Fibroblast of skin of left quadriceps (primary cell): ENCODE results near the gene SPG11.
A peak's percentile ranks its signal among the peaks of the same experiment; 100 is the strongest.
"Not testable (repeated sequence)": the region's sequence is repeated elsewhere in the genome, so short reads cannot be mapped to it uniquely, and the experiment has no call there.

Experiments used
- DNase-seq, 2 experiments: peaks; one replicate each; pipeline ENCODE4 v3.0.0-alpha.2; 2013; ENCODE audit warnings: low read depth in 2 of 2

The SPG11 gene

DNA sequence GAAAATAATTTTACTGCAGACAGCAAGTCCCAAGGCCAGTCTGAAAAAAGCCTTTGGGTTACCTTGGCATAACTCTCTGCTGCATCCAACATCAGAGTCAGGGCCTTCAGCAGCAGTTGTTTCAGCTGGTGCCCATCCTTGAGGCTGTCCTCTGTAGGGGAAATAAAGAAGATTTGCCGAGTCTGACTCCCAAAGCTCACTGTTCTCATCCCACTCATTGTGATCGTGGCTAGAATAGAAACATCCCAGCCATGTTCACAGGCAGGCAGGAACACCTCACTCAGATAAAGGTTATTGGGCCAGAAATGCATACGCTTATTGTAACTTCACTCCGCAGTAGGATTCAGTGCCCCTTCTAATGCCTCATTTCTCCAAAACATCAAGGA is 97.3 kb downstream of the SPG11 start:
- DNase-seq = no peak

GRCh38 chr15:44565387-44566154 is 97.9 kb downstream of the SPG11 start:
- DNase-seq = no peak

- not testable (repeated sequence) for DNase-seq
Observed at GRCh38 chr15:44560926-44561325, 102.5 kb downstream of the SPG11 start.

DNA sequence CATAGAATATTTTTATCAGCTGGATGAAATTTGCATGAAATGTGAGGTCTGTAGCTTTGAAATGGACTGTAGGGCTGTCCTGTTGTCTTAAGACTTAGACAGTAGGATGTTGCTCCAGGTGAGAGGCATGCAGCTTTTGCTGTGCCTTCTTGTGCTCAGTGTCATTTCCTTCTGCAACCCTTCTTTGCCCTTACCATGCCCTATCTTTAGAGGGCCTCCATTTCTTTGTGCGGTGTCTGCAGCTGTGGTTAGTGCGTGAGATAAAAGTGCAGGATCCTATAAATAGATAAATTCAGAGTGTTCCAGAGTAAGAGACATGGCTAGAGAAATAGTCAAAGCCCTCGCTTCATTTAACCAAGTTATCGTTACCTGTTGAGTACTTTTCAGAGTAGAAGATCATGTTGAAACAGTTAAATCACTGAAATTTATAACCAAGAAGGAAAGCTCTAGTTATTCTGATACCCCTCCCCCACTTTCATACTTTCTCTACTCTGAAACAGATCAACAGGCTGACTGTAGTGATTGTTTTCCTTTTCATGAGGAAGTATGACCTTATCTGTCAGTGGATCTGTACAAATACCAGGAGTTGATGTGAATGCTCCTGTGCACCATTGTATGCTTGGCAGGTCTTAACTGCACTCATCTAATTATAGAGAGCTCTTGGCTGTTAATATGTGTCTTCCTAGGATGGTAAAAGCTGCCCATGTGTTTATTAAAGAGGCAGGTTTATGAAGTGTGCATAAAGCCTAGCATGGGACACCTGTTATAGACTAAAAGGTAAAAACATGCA is 108.3 kb downstream of the SPG11 start:
- no peak for DNase-seq

- DNase-seq = no peak
Observed at GRCh38 chr15:44550734-44551133, 112.7 kb downstream of the SPG11 start.

DNA sequence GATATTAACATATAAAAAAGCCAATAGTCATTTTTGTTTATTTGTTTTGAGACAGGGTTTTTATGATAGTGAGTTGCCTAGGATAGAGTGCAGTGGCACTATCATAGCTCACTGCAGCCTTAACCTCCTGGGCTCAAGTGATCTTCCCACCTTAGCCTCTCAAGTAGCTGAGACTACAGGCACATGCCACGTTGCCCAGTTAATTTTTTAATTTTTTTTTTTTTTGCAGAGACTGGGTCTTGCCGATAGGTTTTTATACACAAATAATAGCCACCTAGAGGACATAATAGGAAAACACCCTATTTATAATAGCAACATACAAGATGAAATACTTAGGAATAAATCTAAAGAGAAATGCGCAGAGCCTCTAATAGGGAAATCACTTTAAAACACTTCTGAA is 113.2 kb downstream of the SPG11 start:
- peak; percentile 12 to 28 for DNase-seq

- DNase-seq = not testable (repeated sequence)
Observed at GRCh38 chr15:44549152-44549551, 114.3 kb downstream of the SPG11 start.

DNA sequence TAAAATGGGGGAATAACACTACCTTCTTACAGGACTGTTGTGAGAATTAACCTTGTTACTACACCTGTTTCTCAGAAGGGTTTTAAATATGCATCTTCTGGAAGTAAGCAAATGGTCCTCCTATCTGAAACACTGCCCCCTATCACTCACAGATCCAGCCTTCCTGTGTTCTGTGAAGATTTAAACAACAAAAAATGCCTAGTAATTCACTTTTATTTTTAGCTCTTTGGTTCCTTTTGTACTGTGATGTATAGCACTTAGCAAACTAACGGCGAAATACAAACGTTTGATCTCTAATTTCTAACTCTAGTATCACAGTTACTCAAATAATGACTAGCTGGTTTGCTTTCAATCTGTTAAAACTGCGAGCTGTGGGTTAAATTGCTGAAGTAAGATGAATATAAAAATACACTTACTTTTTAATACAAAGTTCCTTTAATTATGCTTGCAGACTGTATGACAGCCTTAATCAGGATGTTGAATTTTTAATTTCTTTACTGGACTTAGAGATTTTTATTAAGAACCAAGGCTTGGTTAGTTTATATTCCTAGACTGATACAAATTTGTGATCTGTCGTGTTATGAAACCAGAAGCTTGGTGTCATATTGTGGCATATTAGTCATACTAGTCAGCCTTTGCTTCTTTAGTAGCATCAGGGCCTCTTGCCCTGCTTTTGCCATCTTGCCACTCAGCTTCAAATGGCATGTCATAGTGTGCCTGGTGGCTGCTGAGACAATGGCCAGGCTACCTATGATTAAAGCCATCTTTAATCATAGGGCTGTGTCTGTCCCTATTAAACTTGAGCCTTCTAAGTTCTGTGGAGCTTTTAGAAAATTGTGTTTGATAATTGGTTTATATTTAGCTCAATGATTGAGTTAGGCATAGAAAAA is 117.3 kb downstream of the SPG11 start:
- no peak for DNase-seq

GRCh38 chr15:44544745-44545144 is 118.7 kb downstream of the SPG11 start:
- DNase-seq = not testable (repeated sequence)

DNA sequence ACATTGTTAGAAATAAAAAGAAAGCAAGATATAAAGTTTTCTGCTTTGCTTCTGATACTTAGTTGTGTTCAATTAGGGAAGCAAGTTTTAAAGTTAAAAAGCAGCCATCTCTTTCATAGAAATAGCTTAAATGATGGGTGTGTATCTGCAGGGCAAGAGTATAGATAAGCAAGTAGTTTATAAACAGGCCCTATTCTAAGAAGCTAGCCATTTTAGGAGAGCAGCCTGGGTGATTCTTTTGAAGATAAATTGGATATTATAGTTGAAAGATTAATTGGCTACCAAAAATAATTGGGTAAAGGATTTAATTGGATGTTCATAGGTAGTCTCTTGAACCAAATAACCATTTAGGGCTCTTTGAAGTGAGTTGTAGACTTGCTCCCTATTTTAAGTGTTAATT is 120.9 kb downstream of the SPG11 start:
- no peak for DNase-seq

- DNase-seq = peak; percentile 77 to 80
Observed at GRCh38 chr15:44541282-44541958, 122.0 kb downstream of the SPG11 start.

DNA sequence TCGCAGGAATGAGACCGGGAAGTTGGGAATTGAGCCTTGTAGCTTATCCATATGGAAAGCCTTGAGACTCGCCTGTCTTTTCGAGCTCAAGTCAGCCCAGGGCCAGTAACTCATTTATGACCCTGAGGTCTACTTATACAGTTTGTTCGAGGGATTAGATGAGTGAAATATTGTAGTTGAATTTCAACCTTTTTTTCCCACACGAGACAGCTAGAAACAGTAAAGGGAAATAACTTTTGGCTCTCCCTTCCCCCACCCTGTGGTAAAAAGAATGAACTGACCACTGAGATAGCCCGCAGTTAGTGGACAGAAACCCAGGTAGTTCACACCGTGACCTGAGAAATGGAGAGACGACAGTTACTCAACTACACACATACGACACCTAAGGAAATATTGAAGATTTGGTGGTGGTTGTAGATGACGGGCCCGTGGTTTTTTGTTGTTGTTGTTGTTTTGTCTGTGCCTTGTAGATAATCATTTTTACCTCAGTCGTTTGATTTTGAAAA is 125.7 kb downstream of the SPG11 start:
- no peak for DNase-seq

DNA sequence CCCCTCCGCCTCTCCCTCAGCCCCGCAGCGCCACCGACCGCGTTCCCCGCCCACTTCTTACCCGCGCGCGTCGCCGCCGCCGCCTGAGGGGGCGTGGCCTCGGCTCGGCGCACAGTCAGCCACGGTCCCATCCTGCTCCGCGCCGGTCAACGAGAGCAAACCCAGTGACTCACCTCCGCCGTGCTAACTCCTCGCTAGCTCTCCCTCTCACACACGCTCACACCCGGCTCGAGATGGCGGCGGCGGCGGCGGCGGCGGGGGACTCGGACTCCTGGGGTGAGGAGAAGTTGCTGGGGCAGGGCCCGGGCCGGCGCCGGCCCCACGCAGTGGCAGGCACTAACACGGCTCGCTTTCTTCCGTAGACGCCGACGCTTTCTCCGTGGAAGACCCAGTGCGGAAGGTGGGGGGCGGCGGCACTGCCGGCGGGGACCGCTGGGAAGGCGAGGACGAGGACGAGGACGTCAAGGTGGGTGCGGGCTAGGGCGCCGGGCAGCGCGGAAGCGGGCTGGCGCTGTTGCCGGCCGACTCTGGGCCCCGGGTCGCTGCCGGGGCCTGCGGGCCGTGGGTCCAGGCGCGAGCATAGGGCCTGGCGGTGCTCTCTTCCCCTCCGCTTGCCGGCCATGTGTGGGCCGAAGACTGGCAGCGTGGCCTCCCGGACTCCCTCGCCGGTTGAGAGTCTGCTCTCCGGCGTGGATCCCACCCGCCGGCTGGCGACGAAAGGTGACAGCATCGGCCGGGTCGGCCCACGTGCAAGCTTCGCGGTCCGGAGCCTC is 126.3 kb downstream of the SPG11 start, which contains the start of gene EIF3J:
Gene EIF3J (plus strand): TSS at position 186 of the 773 bp plus-strand sequence. CDS start 48 bp downstream, at position 234.
- DNase-seq = peak; percentile 93 to 94

DNA sequence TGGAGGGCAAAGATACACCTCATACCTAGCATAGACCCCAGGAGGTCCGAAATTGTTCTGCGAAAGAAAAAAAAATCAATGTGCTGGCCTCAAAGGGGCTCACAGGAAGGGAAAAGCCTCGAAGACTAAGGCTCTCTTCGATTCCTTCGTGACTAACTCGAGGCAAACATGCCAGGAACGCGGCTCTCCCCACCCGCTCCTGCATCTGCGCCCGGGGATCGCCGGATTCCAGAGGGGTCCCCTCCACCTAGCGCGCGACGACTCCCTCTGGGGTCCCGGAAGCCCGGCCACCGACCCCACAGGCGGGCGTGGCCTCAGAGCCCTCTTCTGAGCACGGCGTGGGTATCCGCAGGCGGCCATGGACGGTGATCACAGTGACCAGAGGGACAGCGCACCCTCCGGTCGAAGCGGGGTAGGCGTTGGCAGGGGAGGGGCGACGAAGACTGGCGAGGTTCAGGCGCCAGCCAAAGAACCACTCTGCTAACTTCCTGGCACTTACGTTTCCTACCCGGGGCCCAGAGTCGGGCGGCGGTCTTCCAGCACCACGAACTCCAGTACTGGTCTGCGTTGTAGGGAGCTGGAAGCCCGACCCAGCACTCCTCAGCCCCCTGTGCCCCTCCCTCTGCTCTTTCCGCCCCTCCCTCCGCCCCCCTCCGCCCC is 127.0 kb downstream of the SPG11 start:
- peak in 1 of 2 experiments; percentile 46 for DNase-seq

GRCh38 chr15:44535523-44536301 is 127.8 kb downstream of the SPG11 start:
- DNase-seq = no peak

GRCh38 chr15:44535092-44535491 is 128.4 kb downstream of the SPG11 start:
- no peak for DNase-seq

GRCh38 chr15:44532689-44533088 is 130.8 kb downstream of the SPG11 start:
- no peak for DNase-seq

- not testable (repeated sequence) for DNase-seq
Observed at GRCh38 chr15:44532275-44532674, 131.2 kb downstream of the SPG11 start.

DNA sequence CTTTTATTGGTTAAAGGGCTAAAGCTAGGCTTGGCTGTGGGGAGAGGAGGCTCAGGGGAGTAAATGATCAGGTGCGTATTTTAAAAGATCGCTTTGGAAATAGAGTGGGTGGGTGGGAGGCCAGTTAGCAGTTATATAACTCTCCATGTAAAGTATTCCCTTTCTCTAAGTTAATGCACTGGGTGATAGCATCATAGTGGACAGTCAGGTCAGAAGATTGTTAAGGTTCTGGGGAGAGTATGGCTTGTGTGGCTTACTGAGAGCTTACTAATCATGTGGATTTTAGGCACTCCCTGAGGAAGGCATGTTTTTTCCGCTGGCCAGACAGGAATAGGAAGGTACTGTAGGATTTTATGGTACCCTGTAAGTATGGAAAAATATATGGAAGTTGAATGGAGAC is 132.8 kb downstream of the SPG11 start:
- no peak for DNase-seq
